ENCODE measurements around the gene ABCA2.

Gene ABCA2

GRCh38 chr9:137029058-137029936, 1.3 kb upstream of the ABCA2 start:
- peak; percentile 64 for DNase-seq (ENCODE audit: low read depth)

- DNase-seq (ENCODE audit: low read depth): peak; percentile 52
Observed at GRCh38 chr9:137028263-137029057, 423 bp upstream of the ABCA2 start.

GRCh38 chr9:137026828-137027227, 1.2 kb downstream of the ABCA2 start:
- no peak for DNase-seq (ENCODE audit: low read depth)

GRCh38 chr9:137026384-137026783, 1.7 kb downstream of the ABCA2 start:
- DNase-seq (ENCODE audit: low read depth): no peak

DNA sequence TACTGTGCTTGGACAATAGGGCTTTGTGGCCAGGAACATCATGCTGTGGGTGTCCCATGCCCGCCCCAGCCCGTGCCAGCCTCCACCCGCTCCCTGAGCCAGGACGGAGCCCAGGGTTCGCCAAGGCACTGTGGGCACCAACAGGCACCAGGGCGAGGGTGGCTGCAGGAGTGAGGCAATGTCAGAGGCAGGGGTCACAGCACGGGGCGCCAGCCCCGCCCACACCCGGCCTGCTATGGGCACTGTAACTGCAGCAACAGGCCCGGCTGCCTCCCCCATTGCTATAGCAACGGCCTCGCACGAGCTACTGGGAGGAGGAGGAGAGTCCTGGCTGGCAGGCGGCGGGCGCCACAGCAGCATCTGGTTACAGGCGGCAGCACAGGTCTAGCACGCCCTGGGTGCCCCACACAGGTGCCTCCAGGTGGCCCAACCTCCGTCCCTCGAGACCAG, 2.5 kb downstream of the ABCA2 start:
- DNase-seq (ENCODE audit: low read depth): no peak

GRCh38 chr9:137023583-137023991, 4.5 kb downstream of the ABCA2 start:
- DNase-seq (ENCODE audit: low read depth): no peak

GRCh38 chr9:137023157-137023556, 4.9 kb downstream of the ABCA2 start:
- DNase-seq (ENCODE audit: low read depth): no peak

DNA sequence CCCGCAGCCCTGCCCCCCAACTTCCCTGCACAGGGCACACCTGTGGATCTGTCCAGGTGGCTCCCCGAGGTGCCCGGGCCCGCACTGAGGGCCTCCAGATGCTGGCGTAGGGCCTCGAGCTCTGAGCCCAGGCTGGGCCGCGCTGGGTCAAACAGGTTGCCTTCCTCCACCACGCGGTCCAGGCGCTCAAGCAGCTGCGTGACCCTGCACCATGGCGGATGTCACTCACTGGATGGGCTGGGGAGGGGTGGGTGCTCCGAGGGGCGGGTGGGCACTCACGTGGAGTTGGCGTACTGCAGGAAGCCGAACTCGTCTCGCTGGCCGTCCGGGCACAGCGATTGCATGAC, 5.4 kb downstream of the ABCA2 start:
- no peak for DNase-seq (ENCODE audit: low read depth)

DNA sequence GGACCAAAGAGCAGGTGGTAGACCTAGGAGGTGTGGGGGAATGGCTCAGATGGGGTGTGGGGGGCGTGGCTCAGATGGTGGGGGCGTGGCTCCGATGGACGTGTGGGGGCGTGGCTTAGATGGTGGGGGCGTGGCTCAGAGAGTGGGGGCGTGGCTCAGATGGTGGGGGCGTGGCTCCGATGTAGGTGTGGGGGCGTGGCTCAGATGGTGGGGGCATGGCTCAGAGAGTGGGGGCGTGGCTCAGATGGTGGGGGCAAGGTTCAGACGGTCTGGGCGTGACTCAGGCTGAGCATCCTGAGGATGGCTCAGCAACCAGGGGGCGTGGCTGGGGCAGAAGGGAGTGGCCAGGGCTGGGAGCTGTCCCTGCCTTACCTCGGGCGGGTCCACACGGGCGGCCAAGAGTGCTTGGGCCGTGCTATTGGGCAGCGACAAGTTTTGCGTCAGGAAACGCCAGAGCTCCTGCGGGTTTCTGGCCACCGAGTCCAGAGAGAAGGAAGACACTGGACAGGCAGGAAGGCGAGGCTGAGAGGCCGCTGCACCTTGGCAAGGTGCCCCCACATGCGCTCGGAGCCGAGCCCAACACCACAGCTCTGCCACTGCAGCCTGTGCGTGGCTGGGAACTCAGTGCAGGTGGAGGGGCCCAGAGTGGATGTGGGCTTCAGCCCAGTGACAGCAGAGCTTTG, 5.9 kb downstream of the ABCA2 start:
- peak; percentile 49 for DNase-seq (ENCODE audit: low read depth)

DNA sequence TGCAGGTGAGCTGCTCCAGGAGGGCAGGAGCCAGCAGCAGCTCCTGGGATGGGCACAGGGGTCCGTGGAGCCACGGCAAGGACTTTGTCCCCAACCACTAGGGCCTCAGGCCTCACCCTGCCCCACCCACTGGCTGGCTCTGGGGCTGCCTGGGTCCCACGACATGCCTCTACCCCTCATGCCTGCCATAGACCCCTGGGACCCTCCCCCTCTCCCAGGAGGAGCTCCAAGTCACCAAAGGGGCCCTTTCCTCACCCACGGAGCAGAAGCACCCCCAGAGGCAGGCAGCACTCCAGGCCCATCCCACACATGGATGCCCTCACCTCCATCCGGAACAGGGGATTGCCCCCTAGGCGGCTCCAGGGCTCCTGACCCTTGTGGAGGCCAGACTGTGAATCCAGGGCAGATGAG, 6.5 kb downstream of the ABCA2 start:
- DNase-seq (ENCODE audit: low read depth): no peak

DNA sequence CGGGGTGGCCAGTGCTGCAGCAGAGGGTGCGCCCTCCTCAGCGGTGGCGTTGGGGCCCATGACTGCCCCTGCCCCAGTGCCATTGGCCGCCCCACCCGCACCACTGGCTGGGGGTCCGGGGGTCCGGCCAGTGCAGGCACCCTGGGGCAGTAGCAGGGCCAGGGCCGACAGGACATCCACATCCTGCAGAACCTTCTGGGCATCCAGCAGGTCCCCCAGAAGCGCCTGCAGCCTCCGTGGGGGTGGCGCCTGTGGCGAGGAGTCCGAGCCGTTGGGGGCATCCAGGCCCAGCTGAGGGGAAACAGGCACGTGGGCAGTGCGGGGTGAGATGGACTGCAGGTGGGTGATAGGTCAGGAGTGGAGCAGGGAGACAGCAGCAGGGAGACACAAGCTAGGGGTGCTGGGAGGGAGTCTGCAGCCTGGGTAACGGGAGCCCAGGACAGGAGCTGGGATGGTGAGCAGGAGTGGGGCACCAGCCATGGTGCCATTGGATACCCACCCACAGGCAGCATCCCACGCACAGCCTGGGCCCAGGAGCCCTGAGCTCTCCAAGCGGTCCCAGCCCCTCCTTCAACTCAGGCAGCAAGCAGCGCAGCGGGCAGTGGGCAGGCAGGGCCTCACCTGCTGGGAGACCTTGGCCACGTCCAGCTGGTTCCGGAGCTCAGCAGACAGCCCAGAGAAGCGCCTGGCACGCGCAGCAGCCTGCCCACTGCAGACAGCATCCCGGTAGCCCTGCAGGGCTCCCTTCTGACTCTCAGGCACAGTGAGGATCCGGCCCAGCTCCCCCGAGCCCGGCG, 7.1 kb downstream of the ABCA2 start:
- no peak for DNase-seq (ENCODE audit: low read depth)

DNA sequence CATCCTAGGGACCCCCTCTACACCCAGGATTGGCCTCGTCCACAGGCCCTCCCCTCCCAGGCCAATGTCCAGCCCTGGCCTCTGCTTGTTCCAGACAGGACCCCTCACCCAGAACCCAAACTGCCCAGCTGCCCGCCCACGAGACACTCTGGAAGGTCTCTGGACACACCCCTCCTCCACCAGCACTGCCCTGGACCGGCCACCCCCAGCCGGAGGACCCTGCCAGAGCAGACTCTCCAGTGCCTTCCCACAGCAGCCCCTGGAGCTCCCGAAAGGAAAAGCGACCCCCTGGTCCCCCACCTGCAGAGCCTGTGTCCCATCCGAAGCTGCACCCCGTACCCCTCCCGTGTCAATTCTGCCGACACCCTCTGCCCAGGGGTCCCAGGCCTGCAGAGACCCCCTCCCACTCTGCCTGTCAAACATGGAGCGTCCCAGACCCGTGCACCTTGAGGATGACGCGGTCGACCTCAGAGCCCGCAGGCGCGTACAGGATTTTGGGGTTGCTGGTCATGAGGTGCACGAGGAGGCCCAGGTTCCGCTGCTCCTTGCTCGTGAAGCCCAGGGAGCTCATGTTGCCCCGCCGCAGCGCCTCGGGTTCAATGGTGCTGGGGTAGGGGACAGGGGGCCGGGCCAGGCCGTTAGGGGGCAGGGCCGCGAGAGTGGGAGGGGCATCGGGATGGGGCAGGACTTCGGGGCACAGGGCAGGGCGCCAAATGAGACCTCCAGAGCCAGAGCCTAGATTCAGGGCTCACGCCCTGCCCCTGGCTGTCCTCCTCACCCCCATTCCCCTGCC, 8.0 kb downstream of the ABCA2 start:
- no peak for DNase-seq (ENCODE audit: low read depth)

- DNase-seq (ENCODE audit: low read depth): no peak
Observed at GRCh38 chr9:137018761-137019559, 9.1 kb downstream of the ABCA2 start.

DNA sequence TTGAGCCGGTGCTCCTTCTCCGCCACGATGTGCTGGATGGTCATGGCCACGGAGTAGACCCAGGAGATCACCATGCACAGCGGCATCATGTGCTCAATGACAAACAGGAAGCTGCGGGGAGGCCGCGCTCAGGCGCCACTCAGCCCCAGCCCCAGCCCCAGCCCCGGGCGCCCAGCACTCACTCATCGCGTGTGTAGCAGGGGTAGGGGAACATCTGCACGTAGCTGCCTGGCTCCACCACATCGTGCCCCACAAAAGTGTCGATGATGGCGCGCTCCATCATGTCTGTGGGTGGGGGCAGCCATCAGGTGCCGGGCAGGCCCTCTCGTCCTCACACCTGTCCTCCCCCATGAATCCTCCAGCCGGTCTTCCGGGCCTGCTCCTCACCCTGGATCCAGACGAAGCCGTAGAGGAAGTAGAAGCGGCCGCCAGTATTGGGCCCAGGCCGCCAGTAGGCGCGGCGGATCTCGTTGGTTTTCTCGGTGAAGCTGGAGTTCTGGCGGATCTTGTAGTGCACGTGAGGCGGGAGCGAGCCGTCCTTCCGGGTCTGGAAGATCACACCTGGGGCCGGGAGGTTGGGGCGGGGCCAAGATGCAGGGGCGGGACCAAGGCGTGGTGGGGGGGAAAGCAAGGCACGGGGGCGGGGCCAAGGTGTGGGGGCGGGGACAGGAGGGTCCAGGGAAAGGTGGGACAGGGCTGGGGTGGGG, 10.1 kb downstream of the ABCA2 start:
- DNase-seq (ENCODE audit: low read depth): no peak

GRCh38 chr9:137017071-137017470, 11.0 kb downstream of the ABCA2 start:
- DNase-seq (ENCODE audit: low read depth): no peak

DNA sequence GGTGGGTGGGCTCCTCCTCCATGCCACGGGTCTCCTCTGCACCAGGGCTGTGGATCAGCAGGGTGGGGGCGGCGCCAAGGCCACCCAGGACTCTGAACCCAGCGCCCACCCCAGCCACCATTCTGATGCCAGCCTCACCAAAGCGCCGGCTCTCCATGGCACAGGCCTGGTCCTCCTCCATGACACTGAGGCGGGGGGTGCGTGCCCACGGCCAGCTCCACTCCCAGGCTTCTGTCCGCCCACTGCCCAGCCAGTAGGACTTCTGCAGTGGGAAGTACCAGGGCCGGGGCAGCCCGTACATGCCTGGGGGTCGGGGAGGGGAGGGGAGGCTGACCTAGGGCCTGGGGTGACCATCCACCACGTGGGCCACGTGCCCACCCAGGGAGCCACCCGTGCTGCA, 11.6 kb downstream of the ABCA2 start:
- no peak for DNase-seq (ENCODE audit: low read depth)

- DNase-seq (ENCODE audit: low read depth): no peak
Observed at GRCh38 chr9:137015976-137016375, 12.1 kb downstream of the ABCA2 start.

GRCh38 chr9:137015540-137015930, 12.5 kb downstream of the ABCA2 start:
- no peak for DNase-seq (ENCODE audit: low read depth)

GRCh38 chr9:137014776-137015539, 13.1 kb downstream of the ABCA2 start:
- no peak for DNase-seq (ENCODE audit: low read depth)

All from activated T-cell treated with anti-CD3 and anti-CD28 coated beads for 1 hour (primary cell).